Measurements from ENCODE around the gene PPME1. TPM values are rescaled to one million over a fixed set of nuclear protein-coding genes. Genes with fewer than 3 reads are reported as not detected.

PPME1 gene
- total RNA-seq, 1 experiment from 2014 or later, result 99.4 TPM

GRCh38 chr11:74284466-74284865 lies 113.4 kb downstream of the PPME1 start:
- intact Hi-C loops (cut with micrococcal nuclease; ENCODE audit: unreplicated experiment), result no loop called here
- Histone ChIP-seq H3K27me3 (ENCODE audit: control insufficient read depth, insufficient read depth, low read length) (no peaks in the 10 kb centered on the region), H3K4me1 (ENCODE audit: control insufficient read depth, insufficient read depth, low read length) (peaks cover 7% of the 10 kb centered on the region; the same call in 1 of the 2 replicates), H3K36me3 (ENCODE audit: control insufficient read depth, insufficient read depth, low read length) (no peaks in the 10 kb centered on the region), H3K9me3 (ENCODE audit: control insufficient read depth, insufficient read depth, low read depth, low read length) (no peaks in the 10 kb centered on the region), H3K27ac (ENCODE audit: low read length) (no peak overlapping the region), H3K4me3 (ENCODE audit: low read depth in 2 of 2, low read length in 2 of 2) (no peak overlapping the region)
- POLR2A ChIA-PET, result no interaction called here
- DNase-seq (ENCODE audit: low read depth, low spot score) (no peak), ATAC-seq (no peak)
- CTCF ChIA-PET, result no interaction called here
- in situ Hi-C loops (cut with HindIII; ENCODE audit: low pct_unique_long_range_greater_than_20kb, low sequenced_read_pairs), result no loop called here
- TF ChIP-seq CTCF (IDR thresholded peaks at IDR 0.05) (no peak), TCF7L2 (IDR thresholded peaks at IDR 0.05; ENCODE audit: low read depth, low read length) (no peak), REST (IDR thresholded peaks at IDR 0.05; ENCODE audit: insufficient read depth in 1 of 2, low read depth in 2 of 2, low read length in 1 of 2) (no peak), POLR2AphosphoS5 (IDR thresholded peaks at IDR 0.05; ENCODE audit: low read depth, low read length) (no peak), SIN3A (IDR thresholded peaks at IDR 0.05; ENCODE audit: borderline replicate concordance, insufficient read depth, low read depth, low read length) (no peak)
- BruUV-seq (replicated peaks), result no TSS peak

- no TSS peak for BruUV-seq (replicated peaks)
- in situ Hi-C loops (cut with HindIII; ENCODE audit: low pct_unique_long_range_greater_than_20kb, low sequenced_read_pairs) (no loop called here), intact Hi-C loops (cut with micrococcal nuclease; ENCODE audit: unreplicated experiment) (no loop called here)
- peaks cover 7% of the 10 kb centered on the region; the same call in 1 of the 2 replicates for H3K4me1 ChIP-seq (ENCODE audit: control insufficient read depth, insufficient read depth, low read length)
- H3K36me3 ChIP-seq (ENCODE audit: control insufficient read depth, insufficient read depth, low read length), result no peaks in the 10 kb centered on the region
- no peaks in the 10 kb centered on the region for H3K27me3 ChIP-seq (ENCODE audit: control insufficient read depth, insufficient read depth, low read length)
- H3K4me3 ChIP-seq (ENCODE audit: low read depth in 2 of 2, low read length in 2 of 2), result no peak overlapping the region
- no peak overlapping the region for H3K27ac ChIP-seq (ENCODE audit: low read length)
- CTCF ChIA-PET, result no interaction called here
- ATAC-seq, result peak; percentile 90
- H3K9me3 ChIP-seq (ENCODE audit: control insufficient read depth, insufficient read depth, low read depth, low read length), result no peaks in the 10 kb centered on the region
- POLR2A ChIA-PET, result no interaction called here
- DNase-seq (ENCODE audit: low read depth, low spot score), result peak; percentile 30
- no peak for TF ChIP-seq TCF7L2 (IDR thresholded peaks at IDR 0.05; ENCODE audit: low read depth, low read length)
Observed at GRCh38 chr11:74288161-74288560, 117.1 kb downstream of the PPME1 start.

GRCh38 chr11:74288911-74289310 lies 117.8 kb downstream of the PPME1 start:
- Histone ChIP-seq H3K36me3 (ENCODE audit: control insufficient read depth, insufficient read depth, low read length) (no peaks in the 10 kb centered on the region), H3K9me3 (ENCODE audit: control insufficient read depth, insufficient read depth, low read depth, low read length) (no peaks in the 10 kb centered on the region), H3K4me3 (ENCODE audit: low read depth in 2 of 2, low read length in 2 of 2) (no peak overlapping the region), H3K4me1 (ENCODE audit: control insufficient read depth, insufficient read depth, low read length) (peaks cover 7% of the 10 kb centered on the region; the same call in 1 of the 2 replicates), H3K27me3 (ENCODE audit: control insufficient read depth, insufficient read depth, low read length) (no peaks in the 10 kb centered on the region), H3K27ac (ENCODE audit: low read length) (no peak overlapping the region)
- no TSS peak for BruUV-seq (replicated peaks)
- in situ Hi-C loops (cut with HindIII; ENCODE audit: low pct_unique_long_range_greater_than_20kb, low sequenced_read_pairs), result no loop called here
- CTCF ChIA-PET, result interaction anchor here (0.6 kb wide), 1 partner anchor 181 kb away, joined by 3 read pairs; no protein-coding TSS in a partner anchor
- intact Hi-C loops (cut with micrococcal nuclease; ENCODE audit: unreplicated experiment), result no loop called here
- no peak for DNase-seq (ENCODE audit: low read depth, low spot score)
- POLR2A ChIA-PET, result no interaction called here
- no peak for ATAC-seq
- TF ChIP-seq TCF7L2 (IDR thresholded peaks at IDR 0.05; ENCODE audit: low read depth, low read length), result no peak
- no peak for TF ChIP-seq SIN3A (IDR thresholded peaks at IDR 0.05; ENCODE audit: borderline replicate concordance, insufficient read depth, low read depth, low read length)
- no peak for TF ChIP-seq REST (IDR thresholded peaks at IDR 0.05; ENCODE audit: insufficient read depth in 1 of 2, low read depth in 2 of 2, low read length in 1 of 2)
- no peak for TF ChIP-seq POLR2AphosphoS5 (IDR thresholded peaks at IDR 0.05; ENCODE audit: low read depth, low read length)
- TF ChIP-seq CTCF (IDR thresholded peaks at IDR 0.05), result no peak
